ENCODE measurements around the gene CFL1.
"Not testable (repeated sequence)": the region's sequence is repeated elsewhere in the genome, so short reads cannot be mapped to it uniquely, and the experiment has no call there.

CFL1 gene

GRCh38 chr11:65857853-65858680 is at the start of gene CFL1:
TSS of gene CFL1 (minus strand) at chr11:65858180. CDS start at chr11:65858099, 81 bp downstream.
- DNase-seq (ENCODE audit: low read depth in 3 of 3) = peak; percentile 94 to 98 (median 96)

- no peak for DNase-seq (ENCODE audit: low read depth in 3 of 3)
Observed at GRCh38 chr11:65906602-65907001, 48.6 kb upstream of the CFL1 start.

DNA sequence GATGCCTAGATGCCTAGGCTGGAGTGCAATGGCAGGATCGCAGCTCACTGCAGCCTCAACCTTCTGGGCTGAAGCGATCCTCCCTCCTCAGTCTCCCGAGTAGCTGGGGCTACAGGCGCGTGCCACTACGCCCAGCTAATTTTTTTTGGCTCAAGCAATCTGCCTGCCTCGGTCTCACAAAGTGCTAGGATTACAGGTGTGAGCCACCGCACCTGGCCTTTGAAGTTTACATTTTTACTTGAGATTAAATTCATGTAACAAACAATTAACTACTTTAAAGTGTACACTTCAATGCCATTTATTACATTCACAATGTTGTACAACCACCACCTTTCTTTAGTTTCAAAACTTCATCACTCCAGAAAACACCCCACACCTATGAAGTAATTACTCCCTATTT is 45.7 kb upstream of the CFL1 start:
- DNase-seq (ENCODE audit: low read depth in 3 of 3) = no peak

DNA sequence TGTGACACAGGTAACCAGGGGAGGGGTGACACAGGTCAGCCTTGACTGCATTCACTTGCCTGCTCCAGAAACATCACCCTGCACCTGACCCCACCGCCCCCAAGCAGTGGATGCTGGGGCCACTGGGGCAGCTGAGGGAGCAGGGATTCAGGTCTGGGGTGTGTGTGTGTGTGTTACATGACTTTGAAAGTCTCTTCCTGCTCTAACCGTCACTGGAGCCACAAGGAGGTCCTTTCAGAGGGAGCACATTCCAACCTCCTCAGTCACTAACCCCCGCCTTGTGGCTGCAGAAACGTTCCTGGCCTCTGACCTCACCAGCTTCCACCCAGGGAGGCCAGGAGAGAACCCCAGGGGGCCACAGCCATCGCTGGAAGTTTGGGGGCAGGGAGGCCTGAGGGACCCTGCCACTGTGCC is 45.1 kb upstream of the CFL1 start:
- DNase-seq (ENCODE audit: low read depth in 3 of 3) = no peak

DNA sequence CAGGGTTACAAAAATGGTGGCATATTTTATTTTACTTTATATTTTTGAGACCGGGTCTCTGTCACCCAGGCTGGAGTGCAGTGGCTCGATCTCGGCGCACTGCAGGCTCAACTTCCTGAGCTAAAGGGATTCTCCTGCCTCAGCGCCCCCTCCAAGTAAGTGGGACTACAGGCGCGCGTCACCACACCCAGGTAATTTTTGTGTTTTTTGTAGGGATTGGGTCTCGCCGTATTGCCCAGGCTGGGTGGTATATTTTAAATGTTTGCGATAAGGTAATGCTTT is 42.9 kb upstream of the CFL1 start:
- DNase-seq (ENCODE audit: low read depth in 3 of 3) = no peak

GRCh38 chr11:65900125-65900898 is 42.3 kb upstream of the CFL1 start, which contains the start of gene FOSL1:
TSS of gene FOSL1 (minus strand) at chr11:65900388. CDS start at chr11:65900339, 49 bp downstream.
- peak; percentile 92 to 93 (median 92) for DNase-seq (ENCODE audit: low read depth in 3 of 3)

DNA sequence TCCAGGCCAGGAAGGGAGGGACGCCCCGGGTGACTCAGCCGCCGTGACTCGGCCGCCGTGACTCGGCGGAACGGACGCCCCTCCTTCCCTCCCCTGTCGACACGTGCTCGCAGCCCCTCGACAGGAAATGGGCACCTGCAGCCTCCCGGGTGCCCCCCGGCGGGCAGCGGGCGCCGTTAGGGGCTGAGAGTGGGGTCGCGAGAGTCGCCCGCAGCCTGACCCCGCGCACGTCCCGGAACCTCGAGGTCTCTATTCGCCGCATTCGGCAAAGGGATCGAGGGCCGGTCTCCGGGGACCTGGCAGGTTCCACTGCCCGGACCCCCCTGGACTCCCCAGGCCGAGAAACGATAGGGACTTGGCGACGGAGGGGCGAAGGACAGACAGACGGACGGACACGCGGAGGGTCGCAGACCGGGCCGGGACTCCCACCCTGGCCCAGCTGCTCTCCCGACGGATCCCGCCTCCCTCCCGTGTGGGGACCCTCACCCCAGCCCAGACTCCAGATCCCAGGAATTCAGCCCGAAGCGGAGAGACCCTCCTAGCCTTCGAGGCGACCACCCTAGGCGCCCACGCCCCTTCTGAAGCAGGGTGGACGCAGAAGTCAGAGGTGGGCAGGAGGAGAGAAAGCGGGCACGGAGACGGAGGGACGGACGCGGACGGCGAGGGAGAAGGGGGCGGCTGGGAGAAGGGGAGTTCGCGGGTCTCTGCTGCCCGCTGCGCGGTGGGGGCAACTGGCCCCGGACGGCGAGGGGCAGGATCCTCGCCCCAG is 41.6 kb upstream of the CFL1 start:
- peak; percentile 62 to 80 (median 65) for DNase-seq (ENCODE audit: low read depth in 3 of 3)

GRCh38 chr11:65898656-65899355 is 40.8 kb upstream of the CFL1 start:
- no peak for DNase-seq (ENCODE audit: low read depth in 3 of 3)

GRCh38 chr11:65897020-65897471 is 39.1 kb upstream of the CFL1 start:
- no peak for DNase-seq (ENCODE audit: low read depth in 3 of 3)

- no peak for DNase-seq (ENCODE audit: low read depth in 3 of 3)
Observed at GRCh38 chr11:65896034-65896999, 38.3 kb upstream of the CFL1 start.

DNA sequence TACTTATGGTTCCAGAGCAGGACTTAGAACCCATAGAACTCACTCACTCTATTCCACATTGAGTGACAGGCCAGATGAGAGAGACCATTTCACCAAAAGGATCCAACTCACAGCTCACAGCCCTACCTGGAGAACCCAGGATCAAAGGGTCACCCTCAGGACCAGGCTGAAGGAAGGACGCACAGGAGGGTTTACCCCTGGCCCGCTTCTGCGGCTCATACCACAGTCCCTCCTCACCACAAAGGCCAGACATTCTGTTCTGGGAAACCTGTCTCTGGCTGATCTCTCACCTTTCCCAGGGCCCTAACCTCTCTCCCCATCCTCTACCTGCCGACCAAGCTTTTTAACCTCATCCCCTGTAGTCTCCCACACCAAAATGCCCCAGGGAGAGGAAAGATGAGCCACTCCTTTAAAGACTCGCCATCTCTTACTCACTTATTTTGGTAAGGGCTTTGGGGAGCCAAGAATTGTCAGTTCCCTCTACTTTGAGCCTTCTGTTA is 37.6 kb upstream of the CFL1 start:
- DNase-seq (ENCODE audit: low read depth in 3 of 3) = no peak

DNA sequence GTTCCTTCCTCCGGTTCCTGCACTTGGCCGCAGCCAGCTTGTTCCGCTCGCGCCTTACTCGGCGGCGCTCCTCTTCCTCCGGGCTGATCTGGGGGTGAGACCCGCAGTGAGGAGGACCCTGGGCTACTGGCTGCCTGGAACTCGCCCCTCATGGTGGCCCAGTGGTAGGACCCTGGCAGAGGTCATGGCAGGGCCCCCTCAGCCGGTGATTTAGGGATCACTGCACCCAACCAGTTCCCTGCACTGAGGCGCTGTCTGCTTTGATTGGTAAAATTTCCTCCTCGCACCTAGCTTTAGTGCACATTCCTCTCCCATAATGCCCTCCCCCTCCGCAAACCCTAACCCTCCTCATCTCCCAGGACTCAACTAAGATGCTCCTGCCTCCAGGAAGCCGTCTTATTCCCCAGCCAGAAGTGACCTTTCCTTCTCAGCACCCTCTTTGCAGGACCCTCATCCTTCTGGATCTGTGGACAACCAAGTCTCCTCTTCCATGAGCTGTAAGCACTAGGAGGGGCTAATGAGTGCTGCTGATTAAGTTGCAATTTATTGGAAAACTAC is 36.1 kb upstream of the CFL1 start:
- no peak for DNase-seq (ENCODE audit: low read depth in 3 of 3)

- DNase-seq (ENCODE audit: low read depth in 3 of 3) = no peak
Observed at GRCh38 chr11:65892661-65893317, 34.8 kb upstream of the CFL1 start.

GRCh38 chr11:65892137-65892540 is 34.2 kb upstream of the CFL1 start:
- not testable (repeated sequence) for DNase-seq (ENCODE audit: low read depth in 3 of 3)

DNA sequence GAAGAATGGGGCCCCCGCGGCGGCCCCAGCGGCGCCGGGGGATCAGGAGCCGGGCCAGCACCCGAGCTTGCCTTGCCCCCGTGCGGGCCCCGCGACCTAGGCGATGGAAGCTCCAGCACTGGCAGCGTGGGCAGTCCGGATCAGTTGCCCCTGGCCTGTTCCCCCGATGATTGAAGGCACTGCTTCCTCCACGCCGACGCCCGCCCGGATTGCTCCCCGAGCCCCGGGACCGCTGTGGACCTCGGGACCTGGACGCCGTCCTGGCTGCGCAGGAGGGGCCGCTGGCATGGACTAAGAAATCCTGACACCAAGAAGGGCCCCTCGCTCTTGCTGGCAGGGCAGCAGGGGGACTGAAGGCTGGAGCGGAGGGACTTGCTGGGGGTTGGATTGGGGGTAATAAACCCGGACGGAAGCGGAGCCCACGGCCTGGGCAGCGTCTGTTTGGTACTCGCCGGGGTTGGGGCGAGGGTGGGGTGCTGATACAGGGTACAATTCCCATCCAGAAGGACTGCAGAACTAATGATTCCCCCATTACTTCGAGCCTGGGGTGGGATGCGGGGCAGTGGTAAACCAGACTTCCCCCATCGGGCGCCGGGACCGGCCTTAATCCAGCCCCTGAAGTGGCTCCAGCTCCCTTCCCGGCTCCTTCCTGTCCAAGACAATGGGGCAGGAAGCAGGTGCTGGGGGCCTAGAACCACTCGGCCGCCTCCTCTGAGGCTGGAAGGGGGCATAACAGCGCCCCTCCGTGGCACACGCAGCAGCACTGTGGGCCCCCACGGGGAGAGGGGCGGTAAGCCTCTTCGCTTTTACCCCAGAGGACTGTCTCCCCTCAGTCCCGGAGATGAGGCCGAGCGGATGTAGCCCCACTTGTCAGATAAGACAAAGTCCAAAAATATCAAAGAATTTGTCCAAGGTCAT is 33.5 kb upstream of the CFL1 start:
- DNase-seq (ENCODE audit: low read depth in 3 of 3) = no peak

DNA sequence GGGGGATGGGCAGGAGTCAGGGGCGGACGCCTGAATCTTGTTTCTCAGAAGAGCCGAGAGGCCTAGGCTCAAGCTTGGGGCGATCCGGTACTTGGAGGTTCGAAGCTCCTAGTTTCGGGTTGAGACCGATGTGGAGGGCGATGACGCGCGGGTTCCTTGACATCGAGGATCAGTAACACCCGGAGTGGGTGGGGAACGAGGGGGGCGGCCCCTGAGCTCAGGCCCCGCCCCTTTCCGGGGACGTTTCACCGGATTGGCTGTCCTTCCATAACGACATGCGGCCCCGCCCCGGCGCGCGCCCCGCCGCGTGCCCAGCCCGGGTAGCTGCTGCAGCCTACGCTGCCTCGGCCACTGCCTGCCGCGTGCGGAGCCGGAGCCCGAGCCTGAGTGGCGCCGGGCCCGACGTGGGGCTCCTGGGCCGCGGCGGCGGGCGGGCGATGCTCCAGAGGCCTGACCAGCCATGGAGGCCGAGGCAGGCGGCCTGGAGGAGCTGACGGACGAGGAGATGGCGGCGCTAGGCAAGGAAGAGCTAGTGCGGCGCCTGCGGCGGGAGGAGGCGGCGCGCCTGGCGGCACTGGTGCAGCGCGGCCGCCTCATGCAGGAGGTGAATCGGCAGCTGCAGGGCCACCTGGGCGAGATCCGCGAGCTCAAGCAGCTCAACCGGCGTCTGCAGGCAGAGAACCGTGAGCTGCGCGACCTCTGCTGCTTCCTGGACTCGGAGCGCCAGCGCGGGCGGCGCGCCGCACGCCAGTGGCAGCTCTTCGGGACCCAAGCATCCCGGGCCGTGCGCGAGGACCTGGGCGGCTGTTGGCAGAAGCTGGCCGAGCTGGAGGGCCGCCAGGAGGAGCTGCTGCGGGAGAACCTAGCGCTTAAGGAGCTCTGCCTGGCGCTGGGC is 32.6 kb upstream of the CFL1 start, which contains the start of gene CCDC85B:
Gene CCDC85B (plus strand): TSS at position 350 of the 895 bp plus-strand sequence. CDS start 111 bp downstream, at position 461.
- peak; percentile 97 to 98 (median 97) for DNase-seq (ENCODE audit: low read depth in 3 of 3)

Data from stimulated activated CD4-positive, alpha-beta T cell treated with anti-CD3 and anti-CD28 coated beads, TNF-alpha, amount 100 ng/mL, for 48 hours (primary cell).